GM18873 (cell line): ENCODE results near the gene CHRM2.

ENCODE experiments used
- ATAC-seq: cut with Tn5 transposase; IDR thresholded peaks from one replicate; pipeline ENCODE4 v1.9.1; 2021; ENCODE audit warnings: mild to moderate bottlenecking, moderate library complexity, moderate number of reproducible peaks; ENCODE audit not compliant: unreplicated experiment, low FRiP score

Gene CHRM2

GRCh38 chr7:136956232-136956631 lies 87.8 kb downstream of the CHRM2 start:
- ATAC-seq = no peak

- no peak for ATAC-seq
These were observed 88.2 kb downstream of the CHRM2 start for GRCh38 chr7:136956671-136957070.

DNA sequence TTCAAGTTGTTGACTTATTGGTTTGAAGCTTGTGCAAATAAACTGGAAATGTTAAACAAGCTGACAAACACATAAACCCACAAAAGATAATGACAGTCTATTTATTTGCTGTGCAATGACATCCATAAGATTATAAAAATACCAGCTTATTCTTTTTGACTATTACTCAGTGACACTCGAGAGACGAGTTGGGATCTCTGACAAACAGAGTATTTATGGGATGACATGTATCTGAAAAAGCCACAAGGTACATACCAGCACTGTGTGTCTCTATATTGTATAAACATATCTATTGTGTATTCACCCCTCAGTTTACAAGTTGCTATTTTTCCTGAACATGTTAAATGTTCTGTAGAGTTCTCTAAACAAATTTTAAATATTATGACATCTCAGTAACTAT lies 88.9 kb downstream of the CHRM2 start:
- ATAC-seq = no peak

DNA sequence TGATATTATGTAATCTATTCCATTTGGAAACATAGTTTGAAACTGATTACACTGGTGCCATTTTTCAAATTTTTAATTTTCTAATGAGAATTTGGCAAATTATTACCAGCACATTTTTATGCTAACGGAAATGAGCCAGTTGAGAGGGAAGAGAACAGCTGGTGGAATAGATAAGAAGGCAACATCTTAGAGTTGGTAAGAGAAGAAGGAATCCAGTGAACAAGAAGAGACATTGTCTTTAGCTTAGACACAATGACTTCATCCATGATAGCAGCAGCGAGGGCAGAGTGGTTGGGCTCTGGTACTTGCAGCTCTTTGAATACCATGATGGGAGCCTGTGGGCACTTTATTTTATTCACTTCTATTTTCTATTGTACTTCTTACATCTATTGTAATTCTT lies 89.6 kb downstream of the CHRM2 start:
- no peak for ATAC-seq

GRCh38 chr7:136964347-136964746 lies 95.9 kb downstream of the CHRM2 start:
- ATAC-seq = no peak

DNA sequence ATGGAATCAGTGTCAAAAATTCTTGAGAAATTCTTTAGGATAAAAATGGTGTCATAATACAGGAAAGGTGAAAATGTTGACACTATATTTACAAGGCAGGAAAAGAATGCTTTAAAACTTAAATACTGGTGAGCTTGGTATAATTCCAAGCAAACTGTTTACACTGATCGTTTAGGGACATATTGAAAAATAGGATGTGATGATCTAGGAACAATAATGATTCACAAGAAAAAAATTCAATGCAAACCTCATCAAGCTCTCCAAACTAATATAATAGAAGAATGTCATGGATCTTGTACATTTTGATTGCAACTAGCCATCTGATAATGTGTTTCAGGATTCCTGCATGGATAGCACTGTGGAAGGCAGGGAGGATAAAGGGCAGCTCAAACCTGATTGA lies 98.4 kb downstream of the CHRM2 start:
- no peak for ATAC-seq

DNA sequence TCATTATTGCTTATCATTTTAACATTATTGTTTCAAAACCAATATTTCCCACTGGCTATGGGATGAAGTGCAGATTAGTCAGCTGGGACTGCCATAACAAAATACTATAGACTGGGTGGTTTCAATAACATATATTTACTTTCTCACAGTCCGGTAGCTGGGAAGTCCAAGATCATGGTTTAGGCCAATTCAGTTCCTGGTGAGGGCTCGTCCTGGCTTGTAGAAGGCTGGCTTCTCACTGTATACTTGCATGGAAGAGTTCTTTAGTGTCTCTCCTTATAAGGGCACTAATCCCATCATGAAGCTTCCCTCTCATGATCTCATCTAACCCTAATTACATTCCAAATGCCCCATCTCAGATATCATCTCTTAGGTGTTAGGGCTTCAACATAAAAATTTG lies 101.3 kb downstream of the CHRM2 start:
- no peak for ATAC-seq

DNA sequence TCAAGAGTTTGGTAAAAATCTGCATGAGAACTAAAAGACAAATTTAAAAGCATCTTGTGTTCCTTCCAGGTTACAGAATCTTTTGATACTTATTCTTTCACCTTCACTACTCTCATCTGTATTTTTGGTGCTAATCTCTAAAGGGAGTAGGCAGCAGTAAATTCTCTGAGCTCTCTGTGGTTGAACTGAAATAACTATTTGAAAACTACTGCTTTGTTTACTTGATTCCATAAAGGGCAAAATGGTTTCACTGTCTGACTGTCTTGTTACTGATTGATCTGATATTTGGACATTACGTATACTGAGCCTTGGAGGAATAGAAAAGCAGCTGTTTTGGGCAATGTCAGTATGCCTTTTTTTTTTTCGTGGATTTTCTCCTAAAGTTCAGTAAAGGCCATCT lies 103.3 kb downstream of the CHRM2 start:
- ATAC-seq = no peak

- ATAC-seq = no peak
These were observed 108.2 kb downstream of the CHRM2 start for GRCh38 chr7:136976504-136977251.

- no peak for ATAC-seq
These were observed 124.9 kb downstream of the CHRM2 start for GRCh38 chr7:136993377-136993776.

GRCh38 chr7:136997735-136998134 lies 129.3 kb downstream of the CHRM2 start:
- no peak for ATAC-seq

- no peak for ATAC-seq
These were observed 130.0 kb downstream of the CHRM2 start for GRCh38 chr7:136998495-136998894.

GRCh38 chr7:137000621-137001020 lies 132.2 kb downstream of the CHRM2 start:
- ATAC-seq = no peak

GRCh38 chr7:137001041-137001440 lies 132.6 kb downstream of the CHRM2 start:
- no peak for ATAC-seq

- no peak for ATAC-seq
These were observed 133.0 kb downstream of the CHRM2 start for GRCh38 chr7:137001478-137001877.

GRCh38 chr7:137003086-137003485 lies 134.6 kb downstream of the CHRM2 start:
- no peak for ATAC-seq

GRCh38 chr7:137003566-137003965 lies 135.1 kb downstream of the CHRM2 start:
- no peak for ATAC-seq

- ATAC-seq = no peak
These were observed 137.4 kb downstream of the CHRM2 start for GRCh38 chr7:137005873-137006272.

- no peak for ATAC-seq
These were observed 137.8 kb downstream of the CHRM2 start for GRCh38 chr7:137006293-137006692.

DNA sequence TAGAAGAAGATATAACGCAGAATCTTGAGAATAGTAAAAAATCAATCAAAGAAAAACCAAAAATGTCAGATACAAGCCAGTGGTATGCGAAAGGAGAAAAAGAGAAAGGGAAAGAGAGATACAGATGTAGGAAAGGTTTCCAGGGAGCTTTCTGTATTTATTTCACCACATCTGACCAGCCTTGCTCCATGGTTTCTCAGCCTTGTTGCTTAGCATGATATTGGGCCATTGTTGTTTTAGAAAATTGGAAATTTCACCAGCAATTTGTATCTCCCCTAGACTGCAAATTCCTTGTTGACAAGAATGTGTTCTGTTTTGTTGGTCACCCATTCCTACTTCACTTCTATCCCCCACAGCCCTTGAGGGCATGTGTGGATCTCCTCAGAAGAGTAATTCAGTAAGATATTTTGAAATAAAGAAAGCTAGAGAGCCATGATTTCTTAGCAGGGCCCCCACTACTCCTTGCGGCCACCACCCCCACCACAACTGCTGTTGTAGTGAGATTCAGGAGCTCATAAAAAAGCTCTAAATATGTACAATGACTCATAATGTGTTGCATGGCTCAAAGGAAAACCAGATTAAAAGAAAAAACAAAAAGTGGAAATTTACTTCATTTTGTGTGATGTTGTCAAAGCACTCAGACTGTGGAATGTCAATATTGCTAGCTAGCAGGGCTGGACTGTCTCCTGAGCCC lies 138.7 kb downstream of the CHRM2 start:
- no peak for ATAC-seq

GRCh38 chr7:137009404-137009803 lies 141.0 kb downstream of the CHRM2 start:
- ATAC-seq = no peak

DNA sequence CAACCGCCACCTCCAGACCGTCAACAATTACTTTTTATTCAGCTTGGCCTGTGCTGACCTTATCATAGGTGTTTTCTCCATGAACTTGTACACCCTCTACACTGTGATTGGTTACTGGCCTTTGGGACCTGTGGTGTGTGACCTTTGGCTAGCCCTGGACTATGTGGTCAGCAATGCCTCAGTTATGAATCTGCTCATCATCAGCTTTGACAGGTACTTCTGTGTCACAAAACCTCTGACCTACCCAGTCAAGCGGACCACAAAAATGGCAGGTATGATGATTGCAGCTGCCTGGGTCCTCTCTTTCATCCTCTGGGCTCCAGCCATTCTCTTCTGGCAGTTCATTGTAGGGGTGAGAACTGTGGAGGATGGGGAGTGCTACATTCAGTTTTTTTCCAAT lies 146.6 kb downstream of the CHRM2 start:
- ATAC-seq = no peak
